GM19463 (cell line): ENCODE results near the gene KCNG2.

Experiments
- ATAC-seq: cut with Tn5 transposase; IDR thresholded peaks from one replicate; pipeline ENCODE4 v1.9.1; 2021; ENCODE audit warnings: mild to moderate bottlenecking, moderate library complexity; ENCODE audit not compliant: unreplicated experiment

The KCNG2 gene

GRCh38 chr18:79878741-79879378, 81.1 kb downstream of the KCNG2 start:
- ATAC-seq: no peak

GRCh38 chr18:79879566-79879965, 81.8 kb downstream of the KCNG2 start:
- ATAC-seq: no peak

- ATAC-seq: no peak
Measured at GRCh38 chr18:79881695-79882094, 84.0 kb downstream of the KCNG2 start.

GRCh38 chr18:79882522-79883241, 84.9 kb downstream of the KCNG2 start:
- no peak for ATAC-seq

GRCh38 chr18:79883461-79884293, 85.9 kb downstream of the KCNG2 start:
- ATAC-seq: no peak

- no peak for ATAC-seq
Measured at GRCh38 chr18:79884294-79884962, 86.7 kb downstream of the KCNG2 start.

- ATAC-seq: no peak
Measured at GRCh38 chr18:79884963-79885728, 87.4 kb downstream of the KCNG2 start.

- ATAC-seq: no peak
Measured at GRCh38 chr18:79887181-79888000, 89.7 kb downstream of the KCNG2 start.

- no peak for ATAC-seq
Measured at GRCh38 chr18:79888016-79888415, 90.3 kb downstream of the KCNG2 start.

- ATAC-seq: no peak
Measured at GRCh38 chr18:79889569-79889968, 91.8 kb downstream of the KCNG2 start.

- ATAC-seq: no peak
Measured at GRCh38 chr18:79890674-79891073, 92.9 kb downstream of the KCNG2 start.

- no peak for ATAC-seq
Measured at GRCh38 chr18:79896738-79897137, 99.0 kb downstream of the KCNG2 start.

- no peak for ATAC-seq
Measured at GRCh38 chr18:79897940-79898625, 100.3 kb downstream of the KCNG2 start.

GRCh38 chr18:79898952-79899608, 101.3 kb downstream of the KCNG2 start:
- no peak for ATAC-seq

- ATAC-seq: no peak
Measured at GRCh38 chr18:79899609-79900445, 102.1 kb downstream of the KCNG2 start.

- ATAC-seq: no peak
Measured at GRCh38 chr18:79900610-79901570, 103.2 kb downstream of the KCNG2 start.
